Kidney epithelial cell (primary cell): ENCODE measurements around the gene NEURL4. TPM values are rescaled to one million over a fixed set of nuclear protein-coding genes. Genes with fewer than 3 reads are reported as not detected.
"Not testable (repeated sequence)": the region's sequence is repeated elsewhere in the genome, so short reads cannot be mapped to it uniquely, and the experiment has no call there.

Source experiments
- DNase-seq: peaks from one replicate; pipeline ENCODE4 v3.0.0-alpha.2; 2010; ENCODE audit warnings: low read depth
- H3K27me3 ChIP-seq: 2 replicates; pipeline ENCODE4 v1.6.0; 2011; ENCODE audit warnings: low read length; ENCODE audit not compliant: control insufficient read depth, insufficient read depth
- H3K36me3 ChIP-seq: 2 replicates; pipeline ENCODE4 v1.5.1; 2011; ENCODE audit warnings: low read length; ENCODE audit not compliant: control insufficient read depth, insufficient read depth
- H3K4me3 ChIP-seq: 2 replicates; pipeline ENCODE4 v1.5.1; 2011; ENCODE audit warnings: low read depth, mild to moderate bottlenecking, control low read depth, low read length
- CTCF ChIP-seq: IDR thresholded peaks from 2 replicates; pipeline ENCODE4 v1.5.1; 2011; ENCODE audit warnings: mild to moderate bottlenecking, moderate library complexity, low read length, control low read depth, inconsistent platforms; ENCODE audit not compliant: insufficient read depth, poor library complexity, severe bottlenecking
- total RNA-seq: library from RNA; depleted of rRNA; stranded (reverse); fragments of >200 nt; gene quantifications from 2 replicates; pipeline ENCODE4 v1.2.3, GENCODE V29; 2015

Gene NEURL4
- 16.3 and 29.9 TPM in 2 replicates for total RNA-seq

GRCh38 chr17:7328840-7329373, at the start of gene NEURL4:
NEURL4 (minus strand) TSS chr17:7329335; CDS start chr17:7329312, 23 bp downstream.
- Histone ChIP-seq H3K36me3 (no peaks in the 10 kb centered on the region), H3K27me3 (no peaks in the 10 kb centered on the region), H3K4me3 (peak within 1 kb of the TSS; percentile 98)
- no peak for DNase-seq
- TF ChIP-seq CTCF, result peak; percentile 1

- DNase-seq, result no peak
- Histone ChIP-seq H3K4me3 (no peak overlapping the region), H3K27me3 (no peaks in the 10 kb centered on the region), H3K36me3 (no peaks in the 10 kb centered on the region)
- TF ChIP-seq CTCF, result no peak
These were observed 45.2 kb upstream of the NEURL4 start for GRCh38 chr17:7374353-7374752.

GRCh38 chr17:7370853-7371252, 41.7 kb upstream of the NEURL4 start:
- peaks cover 2% of the 10 kb centered on the region for H3K27me3 ChIP-seq
- no peaks in the 10 kb centered on the region for H3K36me3 ChIP-seq
- no peak for DNase-seq
- no peak overlapping the region for H3K4me3 ChIP-seq
- no peak for TF ChIP-seq CTCF

- DNase-seq, result no peak
- no peak for TF ChIP-seq CTCF
- H3K4me3 ChIP-seq, result no peak overlapping the region
- H3K27me3 ChIP-seq, result peaks cover 2% of the 10 kb centered on the region
- no peaks in the 10 kb centered on the region for H3K36me3 ChIP-seq
These were observed 40.7 kb upstream of the NEURL4 start for GRCh38 chr17:7369825-7370224.

GRCh38 chr17:7368599-7368994, 39.5 kb upstream of the NEURL4 start:
- not testable (repeated sequence) for H3K27me3 ChIP-seq, DNase-seq, H3K36me3 ChIP-seq, H3K4me3 ChIP-seq

GRCh38 chr17:7367918-7368598, 38.9 kb upstream of the NEURL4 start:
- no peak for DNase-seq
- Histone ChIP-seq H3K36me3 (no peaks in the 10 kb centered on the region), H3K27me3 (peaks cover 2% of the 10 kb centered on the region), H3K4me3 (no peak overlapping the region)
- TF ChIP-seq CTCF, result no peak
